K562 treated with DMSO at 1 percent for 24 hours (cell line): ENCODE data around the gene OR2T33. TPM values are rescaled to one million over a fixed set of nuclear protein-coding genes. Genes with fewer than 3 reads are reported as not detected.

Experiments
- total RNA-seq: library from RNA; unstranded; fragments of 300-600 nt; gene quantifications from 2 replicates; pipeline ENCODE4 v1.2.3, GENCODE V29; 2022; ENCODE audit warnings: low read depth; ENCODE audit not compliant: insufficient read depth

OR2T33 gene, protein sequence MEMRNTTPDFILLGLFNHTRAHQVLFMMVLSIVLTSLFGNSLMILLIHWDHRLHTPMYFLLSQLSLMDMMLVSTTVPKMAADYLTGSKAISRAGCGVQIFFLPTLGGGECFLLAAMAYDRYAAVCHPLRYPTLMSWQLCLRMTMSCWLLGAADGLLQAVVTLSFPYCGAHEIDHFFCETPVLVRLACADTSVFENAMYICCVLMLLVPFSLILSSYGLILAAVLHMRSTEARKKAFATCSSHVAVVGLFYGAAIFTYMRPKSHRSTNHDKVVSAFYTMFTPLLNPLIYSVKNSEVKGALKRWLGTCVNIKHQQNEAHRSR
- total RNA-seq: not detected in 2 replicates

GRCh38 chr1:248277876-248278275, at the start of gene OR2T33:
Gene OR2T33, minus strand, starts transcription at chr1:248277976. Its CDS starts 4,162 bp downstream, at chr1:248273814.

DNA sequence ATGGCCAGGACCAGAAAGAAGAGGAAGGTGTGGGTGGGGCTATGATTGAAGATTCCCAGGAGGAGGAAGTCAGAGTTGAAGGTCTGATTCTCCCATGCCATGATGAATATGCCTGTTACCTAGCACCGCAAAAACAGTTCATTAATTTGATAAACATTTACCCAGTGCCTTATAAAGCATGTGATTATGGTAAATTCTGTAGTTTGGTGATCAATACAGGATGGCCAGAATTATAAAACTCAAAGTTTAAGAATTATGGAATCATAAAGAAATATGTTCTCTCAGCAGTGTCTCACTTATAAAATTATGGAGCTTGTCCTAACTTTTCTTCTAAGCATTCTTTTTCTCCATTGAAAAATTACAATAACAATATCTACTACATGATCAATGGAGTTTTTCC, 46.7 kb upstream of the OR2T33 start, which contains the start of gene OR2M7:
TSS of gene OR2M7 (minus strand) at position 101 of the 400 bp plus-strand sequence. CDS start at position 101, 0 bp downstream.

DNA sequence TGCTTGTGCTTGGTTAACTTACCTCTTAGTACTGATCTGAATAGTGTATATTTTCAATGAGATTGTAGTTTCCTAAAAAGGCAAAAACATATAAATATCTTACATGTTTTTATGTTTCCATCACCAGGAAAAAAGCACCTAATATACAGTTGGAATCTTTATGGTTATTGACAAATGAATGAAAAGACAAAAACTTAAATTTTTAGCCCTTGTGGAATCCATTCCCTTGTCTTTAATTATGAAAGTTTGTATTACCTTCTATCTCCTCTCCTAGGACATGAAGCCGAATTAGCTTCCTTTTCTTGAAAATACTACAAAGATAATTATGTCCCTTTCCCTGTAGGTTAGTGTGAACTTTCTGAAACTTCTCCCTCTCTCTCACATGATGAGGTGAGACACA, 25.5 kb upstream of the OR2T33 start, which contains the start of gene OR2T12:
TSS of gene OR2T12 (minus strand) at position 101 of the 400 bp plus-strand sequence. CDS start 7,846 bp downstream, outside the sequence.

DNA sequence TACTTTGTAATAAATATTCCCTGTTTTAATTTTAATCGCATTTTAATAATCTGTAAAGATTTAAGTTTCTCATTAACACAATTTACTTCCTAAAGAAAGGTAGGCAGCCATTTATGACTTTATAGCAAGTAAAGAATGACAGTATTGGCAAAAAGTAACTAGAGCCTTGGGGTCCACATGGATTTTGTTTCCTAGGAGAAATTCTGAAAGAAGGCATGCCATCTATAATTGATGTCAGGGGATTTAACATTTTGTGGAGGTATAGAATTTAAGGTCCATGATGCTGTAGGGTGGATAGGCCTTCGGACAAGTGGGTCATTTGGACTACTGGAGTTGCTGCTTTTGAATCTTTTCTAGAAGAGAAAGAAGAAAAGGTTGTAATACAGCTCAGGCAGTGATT, 46.7 kb downstream of the OR2T33 start, which contains the start of gene OR2M4:
TSS of gene OR2M4 (plus strand) at position 301 of the 400 bp plus-strand sequence. CDS start 7,512 bp downstream, outside the sequence.

Other genes with a start within 250 kb of the OR2T33 start
- not detected in 2 replicates for gene OR2L2, start 247.9 kb downstream of the OR2T33 start, total RNA-seq
- gene OR2L3, start 231.1 kb downstream of the OR2T33 start, total RNA-seq: not detected in 2 replicates
- gene OR2L13, start 182.8 kb downstream of the OR2T33 start, total RNA-seq: not detected in 2 replicates
- not detected in 2 replicates for gene OR2M5, start 132.8 kb downstream of the OR2T33 start, total RNA-seq
- not detected in 2 replicates for gene OR2M2, start 103.2 kb downstream of the OR2T33 start, total RNA-seq
- gene OR2M3, start 80.7 kb downstream of the OR2T33 start, total RNA-seq: not detected in 2 replicates
- gene OR2M4, start 46.6 kb downstream of the OR2T33 start, total RNA-seq: not detected in 2 replicates
- not detected in 2 replicates for gene OR2T12, start 25.4 kb upstream of the OR2T33 start, total RNA-seq
- gene OR2M7, start 46.6 kb upstream of the OR2T33 start, total RNA-seq: not detected in 2 replicates
- gene OR14C36, start 70.8 kb upstream of the OR2T33 start, total RNA-seq: not detected in 2 replicates
- not detected in 2 replicates for gene OR2T4, start 83.7 kb upstream of the OR2T33 start, total RNA-seq
- gene OR2T6, start 97.8 kb upstream of the OR2T33 start, total RNA-seq: not detected in 2 replicates
- gene OR2T1, start 125.1 kb upstream of the OR2T33 start, total RNA-seq: not detected in 2 replicates
- gene OR2T2, start 167.7 kb upstream of the OR2T33 start, total RNA-seq: not detected in 2 replicates
- not detected in 2 replicates for gene OR2T3, start 195.4 kb upstream of the OR2T33 start, total RNA-seq
- gene OR2T5, start 210.6 kb upstream of the OR2T33 start, total RNA-seq: not detected in 2 replicates
- not detected in 2 replicates for gene OR2G6, start 230.1 kb upstream of the OR2T33 start, total RNA-seq